Mammary epithelial cell (primary cell): Measurements from ENCODE around the gene HMHB1.

ENCODE experiments used
- CTCF ChIP-seq, 2 donors: IDR thresholded peaks in 1 of 2; conservative IDR thresholded peaks in 1 of 2; 2 replicates each; pipeline ENCODE4 v1.5.1; 2011 to 2012; ENCODE audit warnings: inconsistent platforms in 2 of 2, low read length in 2 of 2, mild to moderate bottlenecking in 2 of 2, control low read depth in 1 of 2, low read depth in 1 of 2; ENCODE audit not compliant: insufficient read depth in 1 of 2; ENCODE audit errors: extremely low read depth in 1 of 2
- EZH2 ChIP-seq: IDR thresholded peaks from 2 replicates; pipeline ENCODE4 v1.6.1; 2012; ENCODE audit warnings: low read length, inconsistent platforms, borderline replicate concordance

DNA sequence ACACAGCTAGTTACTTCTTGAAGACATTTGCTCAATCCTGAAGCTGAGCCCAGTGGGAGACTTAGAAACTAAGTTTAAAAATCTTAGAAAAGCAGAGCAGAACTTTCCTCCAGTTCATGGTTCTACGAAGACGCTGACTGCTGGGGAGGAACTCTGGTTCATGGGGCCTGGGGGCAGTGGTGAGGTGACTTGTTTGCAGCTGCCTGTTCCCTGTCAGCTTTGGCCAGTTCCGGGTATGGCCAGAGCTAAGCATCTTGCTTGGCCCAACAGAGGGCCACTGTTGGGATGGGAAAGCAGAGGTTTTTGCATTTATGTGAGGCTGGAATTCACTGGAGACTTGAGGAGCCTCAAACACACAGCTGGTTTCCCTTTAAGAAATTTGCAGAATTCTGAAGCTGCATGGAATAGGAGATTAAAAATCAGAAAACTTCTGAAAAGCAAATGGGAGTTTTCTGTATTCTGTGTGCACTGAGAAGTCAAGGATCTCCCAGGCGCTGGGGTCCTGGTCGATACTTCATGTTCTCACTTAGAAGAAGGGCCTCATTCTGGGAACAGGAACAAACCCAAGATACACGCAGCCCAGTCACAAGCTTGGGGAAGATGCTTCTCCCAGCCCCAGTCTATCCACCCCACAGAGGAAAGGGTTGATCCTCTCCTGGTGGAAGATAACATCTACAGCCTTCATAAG, 10.6 kb upstream of the HMHB1 start:
- TF ChIP-seq CTCF (conservative IDR thresholded peaks at IDR 0.05 in 1 of 2, IDR thresholded peaks at IDR 0.05 in 1 of 2; ENCODE audit: extremely low read depth in 1 of 2, insufficient read depth in 1 of 2, low read depth in 1 of 2, low read length in 2 of 2) (no peak), EZH2 (no peak)
